GM21381 (cell line): ENCODE results near the gene ALG14.
"Not testable (repeated sequence)": the region's sequence is repeated elsewhere in the genome, so short reads cannot be mapped to it uniquely, and the experiment has no call there.

Source experiments
- ATAC-seq: cut with Tn5 transposase; IDR thresholded peaks from one replicate; pipeline ENCODE4 v1.9.1; 2021; ENCODE audit warnings: mild to moderate bottlenecking, moderate library complexity; ENCODE audit not compliant: unreplicated experiment

The ALG14 gene

DNA sequence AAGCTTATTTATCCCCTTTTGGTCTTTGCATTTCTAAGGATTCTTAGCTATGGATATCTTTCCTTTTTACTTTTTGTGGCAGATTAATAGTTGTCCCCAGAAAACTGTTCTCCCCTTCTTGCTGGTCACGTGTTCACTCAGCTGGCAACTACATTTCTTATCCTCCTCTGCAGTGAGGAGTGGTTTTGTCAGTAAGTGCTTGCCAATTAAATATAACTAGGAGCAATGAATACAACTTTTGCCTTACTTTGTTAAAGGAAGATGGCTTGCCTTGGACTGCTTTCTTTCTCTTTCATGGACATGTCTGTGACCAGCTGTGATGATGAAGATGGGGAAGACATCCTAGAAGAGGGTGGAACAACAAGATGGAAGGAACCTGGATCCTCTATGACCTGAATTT lies 15.6 kb upstream of the ALG14 start:
- no peak for ATAC-seq

GRCh38 chr1:95086949-95087533 lies 14.3 kb upstream of the ALG14 start:
- no peak for ATAC-seq

GRCh38 chr1:95085376-95085775 lies 12.6 kb upstream of the ALG14 start:
- no peak for ATAC-seq

GRCh38 chr1:95084317-95085176 lies 11.8 kb upstream of the ALG14 start:
- peak; percentile 82 for ATAC-seq

- ATAC-seq = no peak
Measured at GRCh38 chr1:95080879-95081278, 8.1 kb upstream of the ALG14 start.

DNA sequence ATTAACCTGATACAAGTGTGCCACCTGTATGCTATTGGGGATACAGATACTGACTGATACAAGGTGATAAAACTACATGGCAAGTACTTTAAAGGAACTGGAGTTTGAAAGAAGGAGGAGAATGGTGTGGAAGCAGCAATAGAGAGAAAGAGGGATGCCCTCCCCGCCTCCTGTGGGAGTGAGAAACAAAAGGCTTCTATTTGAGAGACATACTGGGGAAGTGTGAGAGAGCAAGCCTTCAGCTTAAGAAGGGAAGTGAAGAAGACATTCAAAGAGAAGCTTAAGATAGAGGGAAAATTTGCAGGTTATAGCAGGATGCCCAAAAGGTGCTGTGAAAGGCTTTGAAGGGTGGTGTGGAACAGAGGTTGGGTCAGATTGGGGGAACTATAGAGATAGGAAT lies 7.7 kb upstream of the ALG14 start:
- no peak for ATAC-seq

DNA sequence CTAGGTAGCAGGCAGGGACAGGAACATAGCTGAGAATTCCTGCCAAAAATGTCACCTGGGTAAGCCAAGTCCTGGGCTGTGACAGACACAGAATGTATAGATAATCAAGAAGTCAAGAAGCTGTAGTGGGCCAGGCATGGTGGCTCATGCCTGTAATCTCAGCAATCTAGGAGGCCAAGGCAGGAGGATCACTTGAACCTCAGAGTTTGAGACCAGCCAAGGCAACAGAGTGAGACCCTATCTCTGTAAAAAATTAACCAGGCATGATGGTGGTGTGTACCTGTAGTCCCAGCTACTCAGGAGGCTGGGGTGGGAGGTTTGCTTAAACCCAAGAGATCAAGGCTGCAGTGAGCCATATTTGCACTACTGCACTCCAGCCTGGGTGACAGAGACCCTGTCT lies 3.3 kb upstream of the ALG14 start:
- ATAC-seq = no peak

DNA sequence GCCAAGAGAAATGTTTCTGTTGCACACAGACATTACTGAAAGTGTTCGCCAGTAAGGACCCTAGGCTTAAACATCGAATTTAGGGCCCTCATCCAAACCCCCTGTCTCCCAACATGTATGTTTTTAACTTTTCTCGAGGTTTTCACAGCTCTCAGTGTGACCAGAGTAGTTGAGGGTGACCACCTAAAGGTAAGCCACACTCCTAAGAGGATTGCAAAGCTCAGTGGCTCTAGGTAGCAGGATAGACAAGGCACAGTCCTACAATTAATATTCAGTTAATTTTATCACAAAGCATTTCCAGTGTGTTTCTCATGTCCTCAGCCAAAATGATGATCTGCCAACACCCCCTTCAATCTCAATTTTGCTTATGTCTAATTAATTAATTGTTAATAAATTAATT lies 695 bp upstream of the ALG14 start:
- ATAC-seq = no peak

- peak; percentile 2 for ATAC-seq
Measured at GRCh38 chr1:95072117-95072516, 634 bp downstream of the ALG14 start.

DNA sequence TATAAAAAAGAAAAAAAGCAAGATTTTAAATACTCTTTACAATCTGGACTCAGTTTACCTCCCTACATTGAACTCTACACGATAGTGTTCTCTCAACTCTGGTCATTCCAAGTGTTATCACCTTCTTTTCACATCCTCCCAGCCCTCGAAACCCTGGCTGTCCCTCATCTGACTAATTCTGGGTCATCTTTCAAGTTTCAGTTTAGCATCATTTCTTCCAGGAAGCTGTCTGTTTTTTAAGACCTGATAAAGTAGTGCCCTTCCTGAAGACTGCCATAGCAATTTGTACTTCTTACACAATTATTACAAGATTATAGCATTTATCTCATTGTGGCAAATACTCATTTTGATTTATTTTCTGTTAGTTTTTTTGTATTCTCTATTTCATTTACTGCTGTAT lies 1.2 kb downstream of the ALG14 start:
- no peak for ATAC-seq

DNA sequence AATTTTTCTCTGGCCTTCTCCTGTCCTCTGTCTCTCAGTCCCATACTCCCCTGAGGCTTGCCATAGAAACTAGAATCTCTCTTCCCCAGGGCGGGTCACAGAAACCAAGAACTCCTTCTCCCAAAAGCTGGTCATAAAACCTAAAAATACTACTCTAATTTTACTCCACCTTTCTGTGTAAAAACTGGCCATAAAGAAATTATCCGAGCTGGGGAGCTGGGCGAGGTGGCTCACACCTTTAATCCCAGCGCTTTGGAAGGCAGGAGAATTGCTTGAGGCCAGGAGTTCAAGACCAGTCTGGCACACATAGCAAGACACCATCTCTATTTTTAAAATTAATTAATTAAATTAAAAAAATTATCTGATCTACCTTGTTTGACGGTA lies 3.0 kb downstream of the ALG14 start:
- ATAC-seq = no peak

DNA sequence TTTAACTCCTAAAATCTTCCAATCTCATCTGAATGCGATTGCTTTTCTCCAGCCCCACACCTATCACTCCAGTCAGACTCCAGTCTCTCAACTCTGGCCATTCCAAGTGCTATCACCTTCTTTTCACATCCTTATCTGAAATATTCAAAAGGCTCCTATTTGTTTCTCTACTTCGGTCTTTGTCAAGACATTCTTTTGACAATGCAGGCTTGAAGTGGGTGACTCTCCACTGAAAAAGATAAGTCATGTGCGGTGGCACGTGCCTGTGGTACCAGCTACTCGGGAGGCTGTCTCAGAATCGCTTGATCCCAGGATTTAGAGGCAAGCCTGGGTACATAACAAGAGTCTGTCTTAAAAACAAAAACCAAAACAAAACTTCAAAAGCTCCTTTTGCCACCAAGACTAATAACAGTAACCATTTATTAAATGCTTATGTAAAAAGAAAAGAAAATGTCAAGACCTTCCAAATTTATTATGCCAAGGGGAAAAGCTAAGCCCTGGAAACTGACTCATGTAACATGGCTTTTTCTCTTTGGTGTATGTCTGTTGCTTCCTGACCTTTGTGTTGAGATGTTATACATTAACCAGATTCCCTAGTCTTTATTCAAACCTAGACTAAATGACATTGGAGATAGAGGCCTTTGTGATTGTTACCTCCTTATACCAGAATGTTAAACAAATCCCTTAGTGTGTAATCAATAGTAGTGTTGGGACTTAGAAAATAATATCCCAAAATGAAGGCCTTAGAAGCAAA lies 3.6 kb downstream of the ALG14 start:
- ATAC-seq = no peak

GRCh38 chr1:95067568-95067967 lies 5.2 kb downstream of the ALG14 start:
- no peak for ATAC-seq

DNA sequence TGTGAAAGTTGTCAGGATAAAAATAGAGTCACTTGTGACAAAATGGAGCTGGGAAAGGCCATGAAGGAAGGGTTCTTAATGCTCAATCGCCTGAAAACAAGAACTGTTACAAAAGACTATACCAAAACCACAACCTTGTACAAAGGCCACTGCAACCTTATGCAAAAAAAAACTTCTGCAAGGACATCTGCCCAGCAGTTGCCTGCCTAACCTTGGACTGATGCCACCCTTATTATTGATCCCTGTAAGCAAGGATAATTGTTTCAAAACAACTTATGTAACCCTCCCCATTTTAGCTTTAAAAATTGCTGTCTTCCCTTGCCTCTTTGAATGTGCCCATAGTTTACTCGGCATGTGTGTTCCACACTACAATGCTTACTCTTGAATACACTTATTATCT lies 5.7 kb downstream of the ALG14 start:
- ATAC-seq = no peak

DNA sequence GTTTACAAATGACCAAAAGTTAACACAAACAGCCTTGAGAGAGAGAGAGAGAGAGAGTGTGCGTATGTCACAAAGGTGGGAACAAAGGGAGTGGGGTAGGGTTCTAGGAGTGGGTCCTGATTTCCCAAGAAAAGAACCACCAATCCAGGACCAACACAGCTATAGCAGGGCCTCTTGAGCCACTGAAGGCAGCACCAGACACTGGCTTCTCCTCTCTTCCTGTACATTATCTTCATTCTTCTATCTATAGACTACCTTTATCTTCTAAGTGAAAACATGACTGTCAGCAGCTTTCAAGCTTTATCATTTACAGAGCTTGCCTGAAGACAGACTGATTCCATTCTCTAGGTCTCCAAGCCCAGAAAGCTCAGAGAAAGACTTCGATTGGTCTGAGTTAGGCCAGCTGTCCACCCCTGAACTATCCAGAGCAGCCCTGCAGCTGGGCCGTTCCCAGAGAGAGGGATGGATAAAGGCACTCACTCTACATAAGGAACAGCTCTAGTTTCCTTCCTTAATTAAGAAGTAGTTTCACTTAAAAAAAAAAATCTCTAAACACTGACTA lies 11.2 kb downstream of the ALG14 start:
- ATAC-seq = no peak

DNA sequence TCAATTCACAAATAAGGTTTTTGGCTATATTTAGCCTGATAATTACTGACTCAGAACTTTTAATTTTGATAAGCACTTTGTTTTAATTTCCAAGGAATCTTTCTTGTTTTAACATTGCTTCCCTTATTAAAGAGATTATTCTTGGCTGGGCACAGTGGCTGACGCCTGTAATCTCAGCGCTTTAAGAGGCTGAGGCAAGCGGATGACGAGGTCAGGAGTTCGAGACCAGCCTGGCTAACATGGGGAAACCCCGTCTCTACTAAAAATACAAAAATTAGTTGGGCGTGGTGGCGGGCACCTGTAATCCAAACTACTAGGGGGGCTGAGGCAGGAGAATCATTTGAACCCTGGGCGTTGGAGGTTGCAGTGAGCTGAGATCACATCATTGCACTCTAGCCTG lies 13.8 kb downstream of the ALG14 start:
- no peak for ATAC-seq

DNA sequence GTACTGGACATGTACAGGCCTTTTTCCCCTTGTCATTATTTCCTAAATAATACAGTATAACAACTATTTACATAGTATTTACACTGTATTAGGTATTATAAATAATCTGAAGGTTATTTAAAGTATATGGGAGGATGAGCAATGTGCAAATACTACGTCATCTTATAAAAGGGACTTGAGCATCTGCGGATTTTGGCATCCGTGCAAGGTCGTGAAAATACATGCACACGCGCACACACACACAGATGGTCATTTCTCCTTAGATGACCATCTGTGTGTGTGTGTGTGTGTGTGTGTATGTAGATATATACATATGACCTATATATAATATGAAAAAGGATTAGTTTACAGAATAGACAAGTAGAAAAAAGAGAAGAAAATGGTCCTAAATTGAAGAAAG lies 15.4 kb downstream of the ALG14 start:
- ATAC-seq = no peak

DNA sequence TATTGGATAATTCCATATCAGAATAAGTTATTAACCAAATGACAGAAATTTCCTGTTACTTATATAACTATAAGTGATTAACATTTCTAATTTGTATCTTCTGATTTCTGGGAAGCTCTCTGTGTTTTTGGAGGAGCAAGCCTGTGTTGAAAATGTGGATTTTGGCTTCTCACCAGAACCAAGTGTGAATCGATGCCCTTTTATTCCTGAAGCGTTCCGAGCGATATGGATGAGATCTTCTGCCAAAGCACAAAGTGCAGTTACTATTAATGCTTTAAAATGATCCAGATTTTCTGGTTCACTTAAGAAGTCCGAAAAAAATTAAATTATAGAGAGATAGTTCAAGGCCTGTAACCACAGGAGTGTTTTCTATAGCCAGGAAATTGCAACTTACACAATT lies 22.8 kb downstream of the ALG14 start:
- no peak for ATAC-seq

DNA sequence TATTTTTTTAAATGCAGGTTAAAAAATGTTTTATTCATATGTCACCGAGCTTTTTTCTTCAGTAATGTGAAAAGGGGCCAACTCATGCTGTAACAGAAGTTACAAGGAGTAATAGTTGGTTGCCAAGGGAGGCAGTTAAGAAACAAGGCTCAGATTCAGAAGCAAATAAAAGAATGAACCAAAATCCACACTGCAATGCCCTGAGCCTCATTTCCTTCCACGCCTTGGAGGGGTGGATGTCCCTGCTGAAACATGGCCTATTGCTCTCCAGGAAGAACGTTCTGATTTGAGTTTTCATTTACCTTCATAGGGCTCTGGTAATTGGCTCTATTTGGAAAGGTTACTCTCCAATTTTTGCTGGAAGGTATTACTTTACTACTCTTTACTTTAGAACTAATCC lies 24.4 kb downstream of the ALG14 start:
- ATAC-seq = no peak

DNA sequence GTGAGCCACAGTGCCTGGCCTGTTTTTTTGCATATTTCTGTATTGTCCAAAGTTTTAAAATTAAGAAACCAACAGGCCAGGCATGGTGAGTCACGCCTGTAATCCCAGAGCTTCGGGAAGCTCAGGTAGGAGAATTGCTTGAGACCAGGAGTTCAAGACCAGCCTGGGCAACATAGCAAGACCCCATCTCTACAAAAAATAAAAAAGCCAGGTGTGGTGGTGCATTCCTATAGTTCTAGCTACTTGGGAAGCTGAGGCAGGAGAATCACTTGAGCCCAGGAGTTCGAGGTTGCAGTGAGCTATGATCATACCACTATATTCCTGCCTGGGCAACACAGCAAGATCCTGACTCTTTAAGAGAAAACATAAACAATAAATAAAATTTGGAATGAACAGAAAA lies 25.1 kb downstream of the ALG14 start:
- not testable (repeated sequence) for ATAC-seq

DNA sequence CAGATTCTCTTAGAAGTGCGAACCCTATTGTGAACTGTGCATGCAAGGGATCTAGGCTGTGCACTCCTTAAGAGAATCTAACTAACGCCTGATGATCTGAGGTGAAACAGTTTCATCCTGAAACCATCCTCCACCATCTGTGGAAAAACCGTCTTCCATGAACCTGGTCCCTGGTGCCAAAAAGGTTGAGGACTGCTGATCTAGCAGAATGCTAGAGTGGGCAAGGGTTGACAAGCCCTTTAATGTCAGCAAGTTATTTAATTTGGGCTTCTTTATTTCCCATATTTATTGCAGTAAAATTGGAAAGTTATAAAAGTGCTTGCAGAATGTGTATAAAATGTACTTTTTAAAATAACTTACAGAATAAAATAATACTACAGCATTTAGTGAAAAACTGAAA lies 26.4 kb downstream of the ALG14 start:
- ATAC-seq = no peak
